Spleen (tissue), 7 donors: ENCODE measurements around the gene KIF1A.
"Not testable (repeated sequence)": the region's sequence is repeated elsewhere in the genome, so short reads cannot be mapped to it uniquely, and the experiment has no call there.

Experiments
- CTCF ChIP-seq, 11 experiments: fragments of 200-600 bp in 7 of 11; fragments of 450-650 bp in 4 of 11; sonication (generic) in 4 of 11; IDR thresholded peaks in 8 of 11; conservative IDR thresholded peaks in 3 of 11; 1 replicate in 7 of 11; 2 replicates in 4 of 11; pipeline versions ENCODE4 v1.4.0 to v1.8.0; 2016 to 2021; ENCODE audit warnings: antibody characterized with exemption in 11 of 11, inconsistent platforms in 4 of 11, mild to moderate bottlenecking in 1 of 11
- POLR2AphosphoS5 ChIP-seq, 3 donors: sonication (generic); formaldehyde crosslinking; IDR thresholded peaks; one replicate each; pipeline ENCODE4 v1.5.1; 2017; ENCODE audit warnings: antibody characterized with exemption in 3 of 3
- donor health status: DM: no; HTN: no; CAD: no; lungs with moderate emphysema.
- donor health status: DM: no; HTN: no; CAD: no.
- donor health status: DM: no; HTN: no; CAD: no.

- not testable (repeated sequence) for TF ChIP-seq POLR2AphosphoS5 (IDR thresholded peaks at IDR 0.05); CTCF (IDR thresholded peaks at IDR 0.05 in 8 of 11, conservative IDR thresholded peaks at IDR 0.05 in 3 of 11)
These were observed 135.9 kb downstream of the KIF1A start for GRCh38 chr2:240683980-240684728.
